GM19239 (cell line): ENCODE measurements around the gene STPG2.

ENCODE experiments used
- DNase-seq: peaks from one replicate; pipeline ENCODE4 v3.0.0; 2011; ENCODE audit warnings: low spot score; ENCODE audit not compliant: insufficient read length
- FAIRE-seq: peaks from 2 replicates; lab custom pipeline; 2011; peaks lifted over from hg19 to GRCh38; lab: Jason Lieb, UNC

The STPG2 gene

GRCh38 chr4:97548943-97549583 lies 594.2 kb downstream of the STPG2 start:
- DNase-seq (no peak), FAIRE-seq (no peak)

DNA sequence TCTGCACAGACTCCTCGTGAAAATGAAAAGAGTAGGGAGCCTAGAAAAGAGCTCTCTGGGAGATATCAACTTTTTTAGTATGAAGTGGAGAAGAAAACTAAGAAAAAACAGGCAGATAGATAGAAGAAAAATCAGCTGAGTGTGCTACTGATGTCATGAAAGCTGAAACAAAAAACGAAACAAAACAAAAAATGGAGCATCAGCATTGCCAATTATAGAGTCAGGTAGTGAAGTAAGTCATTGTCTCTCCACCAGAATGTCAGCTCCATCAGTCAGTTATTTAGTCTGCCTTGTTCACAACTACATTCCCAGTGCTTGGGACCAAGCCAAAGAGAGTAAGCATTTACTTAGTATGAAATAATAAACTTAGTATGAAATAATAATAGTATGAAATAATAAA lies 595.1 kb downstream of the STPG2 start:
- DNase-seq (no peak), FAIRE-seq (no peak)

DNA sequence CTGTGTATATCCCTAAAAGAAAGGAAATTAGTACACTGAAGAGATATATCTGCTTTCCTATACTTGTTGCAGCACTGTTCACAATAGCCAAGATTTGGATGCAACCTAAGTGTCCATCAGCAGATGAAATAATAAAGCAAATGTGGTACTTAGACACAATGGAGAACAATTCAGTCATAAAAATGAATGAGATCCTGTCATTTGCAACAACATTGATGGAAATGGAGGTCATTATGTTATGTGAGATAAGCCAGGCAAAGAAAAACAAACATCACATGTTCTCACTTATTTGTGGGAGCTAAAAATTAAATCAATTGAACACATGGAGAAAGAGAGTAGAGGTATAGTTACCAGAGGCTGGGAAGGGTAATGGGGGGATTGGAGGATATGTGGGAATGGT lies 611.9 kb downstream of the STPG2 start:
- DNase-seq = no peak
- no peak for FAIRE-seq

- no peak for FAIRE-seq
- DNase-seq = no peak
Measured at GRCh38 chr4:97530676-97531075, 612.6 kb downstream of the STPG2 start.

- DNase-seq (no peak), FAIRE-seq (no peak)
Measured at GRCh38 chr4:97525236-97525635, 618.0 kb downstream of the STPG2 start.

- DNase-seq (no peak), FAIRE-seq (no peak)
Measured at GRCh38 chr4:97517939-97518338, 625.3 kb downstream of the STPG2 start.

GRCh38 chr4:97513917-97514316 lies 629.4 kb downstream of the STPG2 start:
- FAIRE-seq = no peak
- DNase-seq = no peak
